ENCODE measurements around the gene TAF5L. TPM values are rescaled to one million over a fixed set of nuclear protein-coding genes. Genes with fewer than 3 reads are reported as not detected.
"Not testable (repeated sequence)": the region's sequence is repeated elsewhere in the genome, so short reads cannot be mapped to it uniquely, and the experiment has no call there.

The TAF5L gene
- polyA plus RNA-seq, 4 donors, result 17.3 to 21.2 (median 19.5) TPM

DNA sequence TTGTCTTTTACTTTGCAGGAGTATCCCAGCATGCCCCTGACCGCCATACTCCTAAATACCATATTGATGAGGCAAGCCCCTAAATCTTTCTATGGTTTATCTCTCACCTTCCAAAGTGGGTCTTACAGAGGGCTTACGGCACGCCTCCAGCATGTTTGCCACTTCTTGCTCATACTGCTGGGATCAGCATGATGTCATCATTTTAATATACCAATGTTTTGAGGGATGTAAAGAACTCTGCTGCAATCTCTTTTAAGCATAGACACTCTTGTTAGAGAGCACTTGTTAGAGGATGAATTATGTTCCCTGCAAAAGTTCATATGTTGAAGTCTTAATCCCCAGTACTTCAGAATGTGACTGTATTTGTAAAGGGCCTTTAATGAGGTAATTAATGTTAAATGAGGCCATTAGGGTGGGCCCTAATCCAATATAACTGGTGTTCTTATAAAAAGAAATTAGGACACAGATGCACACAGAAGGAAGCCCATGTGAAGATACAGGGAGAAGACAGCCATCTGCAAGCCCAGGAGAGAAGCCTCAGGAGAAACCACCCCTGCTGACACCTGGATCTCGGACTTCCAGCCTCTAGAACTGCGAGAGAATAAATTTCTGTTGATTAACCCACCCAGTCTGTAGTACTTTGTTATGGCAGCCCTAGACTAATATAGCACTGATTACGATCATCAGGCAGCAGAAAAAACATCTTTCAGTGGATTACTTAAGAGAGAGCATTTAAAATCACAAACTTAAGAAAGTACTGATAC lies 51.1 kb downstream of the TAF5L start:
- no peak for DNase-seq (ENCODE audit: low read depth in 4 of 4, low spot score in 3 of 4)

- no peak for DNase-seq (ENCODE audit: low read depth in 4 of 4, low spot score in 3 of 4)
Measured at GRCh38 chr1:229572286-229572685, 53.6 kb downstream of the TAF5L start.

DNA sequence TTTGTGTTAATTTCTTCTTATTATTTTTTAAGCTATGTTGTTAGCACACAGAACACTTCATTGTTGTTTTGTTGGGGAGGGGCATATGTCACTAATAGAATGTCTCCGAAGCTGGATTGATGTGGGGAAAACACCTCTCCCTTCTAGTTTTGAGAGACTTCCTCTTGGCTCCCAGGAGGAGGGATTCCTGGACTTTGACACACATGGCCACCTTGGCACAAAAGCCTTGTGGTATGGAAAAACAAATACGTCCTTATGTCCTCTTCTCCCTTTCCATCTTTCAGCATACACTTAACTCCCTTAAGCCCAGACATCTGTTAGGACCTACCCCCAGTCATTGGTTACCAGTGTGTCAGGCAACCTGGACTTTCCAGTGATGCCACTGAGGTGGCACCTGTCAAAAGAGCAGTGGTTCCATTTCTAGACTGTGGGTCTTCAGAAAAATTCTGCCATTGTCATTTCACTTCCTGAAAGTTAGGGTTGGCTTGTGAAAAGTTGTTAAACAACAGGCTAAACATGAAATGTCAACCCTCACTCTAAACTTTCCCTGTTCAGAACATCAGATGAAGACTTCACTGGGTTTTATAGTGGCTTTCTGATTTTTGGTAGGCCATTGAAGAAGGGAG lies 54.9 kb downstream of the TAF5L start:
- no peak for DNase-seq (ENCODE audit: low read depth in 4 of 4, low spot score in 3 of 4)

DNA sequence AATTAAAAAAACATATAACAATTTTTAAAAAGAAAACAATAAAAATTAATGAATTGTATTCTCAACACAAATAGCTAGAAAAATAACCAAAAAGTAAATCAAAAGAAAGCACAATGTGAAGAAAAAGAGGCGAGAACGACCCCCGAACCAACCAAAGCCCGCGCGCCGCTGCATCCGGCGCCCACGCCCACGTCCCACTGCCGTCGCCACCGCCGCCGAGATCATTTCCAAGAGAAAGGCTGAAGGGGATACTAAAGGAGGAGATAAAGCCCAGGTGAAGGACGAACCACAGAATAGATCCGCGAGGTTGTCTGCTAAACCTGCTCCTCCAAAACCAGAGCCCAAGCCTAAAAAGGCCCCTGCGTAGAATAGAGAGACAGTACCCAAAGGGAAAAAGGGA lies 55.6 kb downstream of the TAF5L start:
- no peak for DNase-seq (ENCODE audit: low read depth in 4 of 4, low spot score in 3 of 4)

DNA sequence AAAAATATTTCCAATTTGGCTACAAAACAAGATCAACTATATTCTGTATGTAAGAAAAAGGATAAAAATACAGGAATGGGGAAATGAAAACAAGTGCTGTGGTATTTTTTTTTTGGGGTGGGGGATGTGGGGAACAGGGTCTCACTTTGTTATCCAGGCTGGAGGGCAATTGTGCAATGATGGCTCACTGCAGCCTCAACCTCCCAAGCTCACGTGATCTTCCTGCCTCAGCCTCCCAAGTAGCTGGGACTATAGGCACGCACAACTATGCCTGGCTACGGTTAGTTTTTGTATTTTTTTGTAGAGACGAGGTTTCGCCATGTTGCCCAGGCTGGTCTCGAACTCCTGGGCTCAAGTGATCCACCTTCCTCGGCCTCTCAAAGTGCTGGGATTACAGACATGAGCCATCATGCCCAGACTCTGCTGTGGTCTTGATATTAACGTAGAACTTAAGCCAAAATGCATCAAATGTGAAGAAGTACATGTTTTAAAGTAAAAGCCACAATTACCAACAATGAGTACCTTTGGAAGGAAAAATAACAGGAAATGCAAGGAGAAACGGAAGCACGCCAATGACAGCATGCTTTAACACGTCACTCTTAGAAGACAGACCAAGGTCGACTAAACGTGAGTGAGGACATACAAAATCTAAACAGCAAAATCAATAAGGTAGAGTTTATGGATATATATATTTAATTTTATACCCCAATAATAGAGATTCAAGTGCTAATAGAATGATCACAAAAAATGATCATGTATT lies 58.6 kb downstream of the TAF5L start:
- no peak for DNase-seq (ENCODE audit: low read depth in 4 of 4, low spot score in 3 of 4)

- DNase-seq (ENCODE audit: low read depth in 4 of 4, low spot score in 3 of 4), result no peak
Measured at GRCh38 chr1:229563701-229564100, 62.2 kb downstream of the TAF5L start.

DNA sequence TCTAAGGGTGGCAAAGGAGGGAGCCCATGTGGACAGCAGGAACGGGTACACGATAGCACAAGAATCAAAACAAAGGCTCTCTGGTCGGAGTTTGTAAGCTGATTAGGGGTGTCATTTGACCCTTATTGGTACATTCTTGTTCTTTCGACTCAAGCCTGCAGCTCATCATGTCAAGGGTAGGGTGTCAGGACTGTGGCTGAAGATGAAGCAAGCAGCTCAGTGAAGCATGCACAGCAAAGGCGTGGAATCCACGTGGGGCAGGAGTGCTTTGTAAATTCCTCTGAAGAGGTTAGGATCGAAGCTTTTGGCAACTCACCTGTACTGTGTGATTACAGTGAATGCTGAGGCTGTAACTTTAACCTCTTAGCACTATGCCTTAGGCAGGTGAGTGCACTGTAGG lies 62.7 kb downstream of the TAF5L start:
- no peak for DNase-seq (ENCODE audit: low read depth in 4 of 4, low spot score in 3 of 4)

GRCh38 chr1:229562686-229563085 lies 63.2 kb downstream of the TAF5L start:
- DNase-seq (ENCODE audit: low read depth in 4 of 4, low spot score in 3 of 4), result no peak

GRCh38 chr1:229561141-229561540 lies 64.8 kb downstream of the TAF5L start:
- DNase-seq (ENCODE audit: low read depth in 4 of 4, low spot score in 3 of 4), result no peak

GRCh38 chr1:229560124-229560523 lies 65.8 kb downstream of the TAF5L start:
- DNase-seq (ENCODE audit: low read depth in 4 of 4, low spot score in 3 of 4), result not testable (repeated sequence)

DNA sequence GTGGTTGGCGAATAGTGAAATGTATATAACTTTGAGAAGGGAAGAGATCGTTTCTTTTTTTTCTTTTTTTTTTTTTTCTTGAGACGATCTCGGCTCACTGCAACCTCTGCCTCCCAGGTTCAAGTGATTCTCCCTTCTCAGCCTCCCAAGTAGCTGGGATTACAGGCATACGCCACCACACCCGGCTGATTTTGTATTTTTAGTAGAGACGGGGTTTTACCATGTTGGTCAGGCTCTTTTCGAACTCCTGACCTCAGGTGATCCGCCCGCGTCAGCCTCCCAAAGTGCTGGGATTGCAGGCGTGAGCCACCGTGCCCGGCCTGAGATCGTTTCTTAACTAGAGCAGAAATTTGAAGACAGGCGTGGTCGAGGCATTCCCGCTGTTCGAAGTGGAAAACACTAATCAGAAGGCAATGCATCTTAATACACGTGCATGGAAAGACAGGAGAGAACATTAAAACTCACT lies 66.6 kb downstream of the TAF5L start:
- not testable (repeated sequence) for DNase-seq (ENCODE audit: low read depth in 4 of 4, low spot score in 3 of 4)

- DNase-seq (ENCODE audit: low read depth in 4 of 4, low spot score in 3 of 4), result peak; percentile 95 to 97 (median 97)
Measured at GRCh38 chr1:229558460-229559335, 67.2 kb downstream of the TAF5L start, which contains the start of gene ABCB10. Gene ABCB10, minus strand, starts transcription at chr1:229558707. Its CDS starts 55 bp downstream, at chr1:229558652.

GRCh38 chr1:229557913-229558414 lies 68.0 kb downstream of the TAF5L start:
- peak in 1 of 4 donors; percentile 11 for DNase-seq (ENCODE audit: low read depth in 4 of 4, low spot score in 3 of 4)

- no peak for DNase-seq (ENCODE audit: low read depth in 4 of 4, low spot score in 3 of 4)
Measured at GRCh38 chr1:229557200-229557850, 68.6 kb downstream of the TAF5L start.

DNA sequence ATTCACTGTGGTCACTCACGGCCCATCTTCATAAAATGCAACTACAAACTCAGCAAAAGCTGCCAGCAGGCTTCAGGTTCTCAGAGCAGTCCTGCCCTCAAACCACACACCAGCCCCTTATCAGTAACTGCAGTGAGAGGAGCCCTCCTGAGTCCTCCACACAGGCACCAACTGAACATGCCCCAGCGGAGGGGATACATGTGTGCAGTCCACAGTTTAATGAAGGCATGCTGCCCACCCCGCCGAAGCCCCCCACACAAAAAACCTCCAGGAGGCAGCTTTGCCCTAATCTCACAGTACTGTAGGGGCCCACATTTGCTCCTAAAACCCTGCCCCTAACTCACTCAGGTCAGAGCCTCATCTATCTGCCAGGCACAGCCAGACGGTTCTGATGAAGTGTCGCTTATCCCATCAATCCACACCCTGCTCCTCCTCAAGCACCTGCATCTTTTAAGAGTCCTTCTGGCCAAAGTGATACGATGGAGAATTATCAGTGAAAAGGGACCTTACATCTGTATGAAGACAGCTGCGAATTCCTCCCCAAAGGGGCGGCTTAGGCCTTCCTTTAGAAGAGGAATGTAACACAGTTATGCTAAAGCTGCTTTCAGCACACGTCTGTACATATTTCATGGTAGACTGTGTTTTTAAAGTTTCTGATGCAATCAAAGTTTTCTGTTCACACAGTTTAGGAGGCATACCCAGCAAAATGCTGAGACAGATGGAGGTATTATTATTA lies 70.9 kb downstream of the TAF5L start:
- DNase-seq (ENCODE audit: low read depth in 4 of 4, low spot score in 3 of 4), result no peak

DNA sequence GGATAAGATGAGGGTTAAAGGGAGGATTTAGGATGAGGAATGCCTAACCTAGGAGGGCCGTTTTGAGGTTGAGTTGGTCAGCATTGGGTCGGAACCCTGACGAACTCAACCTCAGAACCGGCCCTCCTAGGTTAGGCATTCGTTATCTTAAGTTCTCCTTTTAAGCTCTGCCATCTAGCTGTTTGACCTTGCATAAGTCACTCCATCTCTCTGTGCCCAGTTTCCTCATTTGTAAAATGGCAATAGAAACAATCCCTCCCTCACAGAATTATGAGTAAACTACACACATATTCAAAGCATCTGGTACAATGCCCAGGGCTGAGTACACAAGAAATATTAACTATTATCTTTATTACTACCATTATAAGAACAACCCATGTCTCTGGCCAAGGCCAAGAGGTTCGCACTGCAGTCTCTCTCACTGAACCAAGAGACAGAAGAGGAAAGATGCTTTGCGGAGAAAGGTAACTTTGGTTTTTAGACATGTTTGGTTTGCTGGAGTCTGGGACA lies 72.2 kb downstream of the TAF5L start:
- no peak for DNase-seq (ENCODE audit: low read depth in 4 of 4, low spot score in 3 of 4)

- no peak for DNase-seq (ENCODE audit: low read depth in 4 of 4, low spot score in 3 of 4)
Measured at GRCh38 chr1:229552732-229553131, 73.2 kb downstream of the TAF5L start.

DNA sequence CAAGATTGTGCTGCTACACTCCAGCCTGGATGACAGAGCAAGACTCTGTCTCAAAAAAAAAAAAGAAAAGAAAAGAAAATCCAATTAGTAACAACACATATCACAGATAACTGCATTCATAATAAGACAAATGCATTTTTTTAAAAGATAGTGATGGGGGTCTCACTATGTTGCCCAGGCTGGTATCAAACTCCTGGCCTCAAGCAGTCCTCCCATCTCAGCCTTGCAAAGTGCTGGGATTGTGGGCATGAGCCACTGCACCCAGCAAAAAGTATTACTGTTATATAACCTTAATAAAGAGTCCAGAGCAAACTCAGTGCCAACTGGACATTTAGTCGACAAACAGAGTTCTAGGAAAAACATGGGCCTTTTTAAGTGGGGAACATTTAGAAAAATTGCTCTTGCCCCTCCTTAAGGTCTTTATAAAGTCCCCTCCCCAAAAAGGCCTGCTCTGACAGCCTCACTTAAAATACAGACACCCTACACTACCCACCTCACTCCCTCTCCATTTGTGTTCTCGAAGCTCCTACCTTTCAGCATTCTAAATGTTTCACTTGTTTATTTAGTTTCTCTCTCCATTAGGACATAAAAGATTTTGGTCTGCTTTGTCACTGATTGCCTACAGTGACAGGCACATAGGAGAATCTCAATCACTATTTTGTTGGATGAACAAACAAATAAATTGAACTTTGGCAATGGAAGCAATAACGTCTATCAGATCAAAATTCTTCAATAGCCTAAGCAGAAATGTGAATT lies 74.9 kb downstream of the TAF5L start:
- no peak for DNase-seq (ENCODE audit: low read depth in 4 of 4, low spot score in 3 of 4)

All from right renal pelvis (tissue), 4 donors.